NCI-H526 (cell line): Measurements from ENCODE around the gene GSS.
"Not testable (repeated sequence)": the region's sequence is repeated elsewhere in the genome, so short reads cannot be mapped to it uniquely, and the experiment has no call there.

Experiments
- DNase-seq, 2 experiments: peaks; one replicate each; lab custom pipeline; 2025; lab: John Stamatoyannopoulos, UW

Gene GSS

DNA sequence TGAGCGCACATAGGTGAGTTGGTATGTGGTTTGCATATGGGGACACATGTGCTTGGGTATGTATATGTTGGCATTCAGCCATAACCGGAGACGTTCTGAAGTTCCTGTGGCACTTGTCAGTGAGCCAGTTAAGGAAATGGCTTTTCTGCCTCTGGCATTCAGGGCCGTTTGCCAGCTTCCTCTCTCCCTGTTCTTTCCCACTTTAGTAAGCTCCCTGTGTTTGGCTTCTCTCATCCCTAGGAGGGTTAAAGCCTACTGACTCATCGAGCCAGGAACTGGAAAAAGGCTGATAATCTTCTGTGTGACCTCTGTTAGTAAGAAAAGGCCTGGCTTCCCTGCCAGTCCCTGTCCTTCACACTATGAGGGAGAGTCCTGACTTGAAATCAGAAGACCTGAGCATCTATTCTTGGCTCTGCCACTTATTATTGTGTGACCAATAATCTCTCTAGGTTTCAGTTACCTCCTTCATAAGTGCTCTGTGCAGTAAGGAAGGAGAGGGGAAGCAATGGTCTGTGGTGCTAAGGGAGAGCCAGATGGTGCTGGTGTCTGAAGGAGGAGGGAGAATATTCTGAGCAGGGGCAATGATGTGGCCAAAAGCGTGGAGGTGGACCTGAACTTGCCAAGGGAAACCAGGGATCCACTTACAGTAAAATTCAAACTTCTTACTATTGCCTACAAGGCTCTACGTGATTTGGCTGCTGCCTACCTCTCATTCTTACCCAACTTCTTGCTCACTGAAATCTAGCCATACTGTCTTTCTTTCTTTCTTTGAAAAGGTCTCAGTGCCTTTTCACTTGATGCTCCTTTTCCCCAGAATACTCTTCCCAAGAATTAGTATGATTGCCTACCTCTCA is 47.8 kb downstream of the GSS start:
- DNase-seq = peak; percentile 46 to 53

DNA sequence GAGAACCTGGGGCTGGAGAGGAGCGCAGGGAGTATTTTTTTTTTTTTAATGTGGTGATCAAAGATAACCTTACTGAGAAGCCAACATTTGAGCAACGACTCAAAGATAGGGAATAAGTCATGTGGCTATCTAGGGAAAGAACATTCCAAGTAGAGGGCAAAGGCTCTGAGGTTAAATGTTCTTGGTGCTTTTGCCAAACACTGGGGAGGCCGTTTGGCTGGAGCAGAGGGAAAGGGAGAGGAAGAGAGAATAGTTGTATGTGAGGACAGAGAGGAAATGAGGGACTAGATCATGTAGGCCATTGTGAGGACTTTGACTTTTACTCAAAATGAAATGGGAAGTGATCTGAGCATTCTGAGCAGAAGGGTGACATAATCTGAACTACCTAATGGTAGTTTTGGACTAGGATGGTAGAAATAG is 51.4 kb downstream of the GSS start:
- DNase-seq = no peak

DNA sequence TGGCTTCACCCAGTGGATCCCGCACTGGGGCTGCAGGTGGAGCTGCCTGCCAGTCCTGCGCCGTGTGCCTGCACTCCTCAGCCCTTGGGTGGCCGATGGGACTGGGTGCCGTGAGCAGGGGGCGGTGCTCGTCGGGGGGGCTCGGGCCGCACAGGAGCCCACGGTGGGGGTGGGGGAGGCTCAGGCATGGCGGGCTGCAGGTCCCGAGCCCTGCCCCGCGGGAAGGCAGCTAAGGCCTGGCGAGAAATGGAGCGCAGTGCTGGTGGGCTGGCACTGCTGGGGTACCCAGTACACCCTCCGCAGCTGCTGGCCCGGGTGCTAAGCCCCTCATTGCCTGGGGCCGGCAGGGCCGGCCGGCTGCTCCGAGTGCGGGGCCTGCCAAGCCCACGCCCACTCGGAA is 56.9 kb downstream of the GSS start:
- DNase-seq = not testable (repeated sequence)

DNA sequence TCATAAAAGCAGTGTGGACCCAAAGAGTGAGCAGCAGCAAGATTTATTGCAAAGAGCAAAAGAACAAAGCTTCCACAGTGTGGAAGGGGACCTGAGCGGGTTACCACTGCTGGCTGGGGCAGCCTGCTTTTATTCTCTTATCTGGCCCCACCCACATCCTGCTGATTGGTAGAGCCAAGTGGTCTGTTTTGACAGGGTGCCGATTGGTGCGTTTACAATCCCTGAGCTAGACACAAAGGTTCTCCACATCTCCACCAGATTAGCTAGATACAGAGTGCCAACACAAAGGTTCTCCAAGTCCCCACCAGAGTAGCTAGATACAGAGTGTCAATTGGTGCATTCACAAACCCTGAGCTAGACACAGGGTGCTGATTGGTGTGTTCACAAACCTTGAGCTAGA is 57.5 kb downstream of the GSS start:
- DNase-seq = not testable (repeated sequence)

DNA sequence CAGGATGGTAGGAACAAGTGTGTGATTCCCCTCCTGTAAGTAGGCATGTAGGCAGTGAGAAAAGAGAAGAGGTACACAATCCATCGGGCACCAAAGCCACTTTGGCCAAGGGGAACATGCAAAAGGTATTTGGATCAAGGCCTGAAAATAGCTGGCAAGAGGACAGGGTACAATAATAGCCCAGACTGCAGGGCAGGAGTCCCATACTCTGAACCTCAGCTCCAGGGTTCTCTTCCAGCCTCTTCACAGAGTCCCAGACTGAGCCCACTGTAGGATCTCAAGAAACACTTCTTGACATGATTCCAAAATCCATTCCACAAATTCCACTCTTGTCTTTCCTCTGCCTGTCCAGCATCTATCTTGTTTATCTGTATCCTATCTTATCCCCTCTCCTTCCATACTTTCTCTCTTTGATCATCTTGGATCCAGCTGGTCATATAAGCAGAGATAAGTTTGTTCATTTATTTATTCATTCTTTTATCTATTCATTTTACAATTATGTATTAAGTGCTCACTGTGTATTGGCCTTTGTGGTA is 59.5 kb downstream of the GSS start:
- no peak for DNase-seq

DNA sequence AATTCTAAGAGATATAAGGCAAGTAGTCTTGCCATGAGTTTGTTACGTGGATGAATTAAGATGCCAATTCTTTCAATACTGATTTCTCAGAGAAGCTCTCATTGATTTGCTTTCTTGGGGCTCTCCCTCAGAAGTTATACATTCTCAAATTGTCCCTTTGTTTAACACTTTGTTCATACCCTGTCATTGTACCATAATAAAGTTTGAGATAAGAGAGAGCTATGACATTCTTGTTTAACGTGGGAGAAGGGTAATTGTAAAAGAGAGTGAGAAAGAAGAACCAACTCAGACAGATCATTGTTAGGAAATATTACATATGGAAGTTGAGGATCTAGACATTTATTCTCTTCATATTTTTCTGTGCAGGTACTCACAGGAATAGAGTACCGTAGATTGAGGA is 60.1 kb downstream of the GSS start:
- DNase-seq = no peak

DNA sequence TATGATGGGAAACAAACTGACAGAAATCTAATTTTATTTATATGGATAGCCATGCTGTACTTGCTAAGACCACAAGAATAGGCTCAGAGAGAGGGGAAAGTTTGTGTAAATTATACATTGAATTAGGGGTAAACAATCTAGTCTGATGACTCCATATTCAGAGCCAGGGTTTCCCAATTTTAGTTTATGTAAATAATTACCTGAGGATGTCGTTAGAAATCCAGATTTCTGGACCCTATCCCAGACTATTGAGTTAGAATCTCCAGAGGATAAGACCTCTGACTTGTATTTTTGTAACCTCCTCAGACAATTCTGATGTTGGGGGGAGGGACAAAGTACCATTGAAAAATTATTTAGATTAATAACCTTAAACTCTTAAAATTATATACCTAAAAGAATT is 60.9 kb downstream of the GSS start:
- no peak for DNase-seq

DNA sequence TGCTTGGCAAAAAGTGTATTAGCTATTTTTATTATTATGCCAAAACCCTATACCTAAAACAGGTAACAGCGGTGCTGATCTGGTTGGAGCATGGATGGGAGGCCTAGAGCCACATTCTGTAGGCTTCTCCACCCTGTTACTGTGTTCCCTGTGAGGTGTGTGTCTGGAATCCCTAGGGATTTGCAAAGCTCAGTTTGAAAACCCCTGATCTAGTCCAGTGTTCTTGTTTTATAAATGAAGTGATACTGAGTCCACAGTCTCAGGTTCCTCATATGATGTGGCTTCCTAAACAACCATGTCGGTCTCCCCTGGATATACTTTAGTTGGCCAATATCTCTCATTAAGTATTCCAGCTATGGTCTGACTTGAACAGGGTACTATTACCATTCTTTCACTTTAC is 62.9 kb downstream of the GSS start:
- DNase-seq = no peak

DNA sequence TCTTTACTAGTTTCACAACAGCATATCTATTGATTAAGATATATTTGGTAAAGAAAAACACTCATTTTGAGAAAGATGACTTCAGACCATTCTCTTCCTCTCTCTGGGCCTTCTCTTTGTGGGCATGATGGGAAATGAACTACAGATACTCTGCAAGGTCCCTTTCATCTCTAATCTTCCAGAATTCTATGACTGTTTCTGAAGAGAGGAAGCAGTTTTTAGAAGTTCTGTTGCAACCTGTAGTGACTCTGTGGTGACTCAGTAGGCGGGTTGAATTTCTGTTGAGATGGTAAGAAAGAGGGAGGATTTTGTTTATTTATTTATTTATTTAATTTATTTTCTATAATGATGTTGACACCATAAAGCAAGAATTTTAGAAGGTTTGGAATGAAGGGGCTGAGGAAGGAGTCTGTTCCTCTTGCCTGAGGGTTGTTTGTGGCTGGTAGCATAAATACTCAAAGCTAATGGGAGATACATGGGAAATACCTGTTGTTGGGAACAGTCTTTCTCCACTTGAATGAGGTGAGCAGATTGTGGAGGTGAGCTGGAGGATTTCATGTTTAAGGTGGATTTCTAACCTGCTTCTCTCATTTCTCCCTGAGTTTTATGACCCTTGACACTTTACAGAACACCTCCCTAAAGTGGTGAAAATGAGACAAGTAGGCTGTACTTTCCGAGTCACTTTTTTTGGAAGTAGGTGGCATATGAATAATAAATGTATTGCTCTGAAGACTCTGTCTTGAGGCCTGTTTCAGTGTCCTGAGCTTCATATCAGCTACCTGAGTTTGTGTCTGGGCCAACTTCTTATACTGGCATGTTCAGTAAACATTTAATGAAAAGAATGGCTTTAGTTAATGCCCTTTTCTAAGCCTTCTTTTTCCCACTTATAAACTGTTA is 64.2 kb downstream of the GSS start:
- no peak for DNase-seq

DNA sequence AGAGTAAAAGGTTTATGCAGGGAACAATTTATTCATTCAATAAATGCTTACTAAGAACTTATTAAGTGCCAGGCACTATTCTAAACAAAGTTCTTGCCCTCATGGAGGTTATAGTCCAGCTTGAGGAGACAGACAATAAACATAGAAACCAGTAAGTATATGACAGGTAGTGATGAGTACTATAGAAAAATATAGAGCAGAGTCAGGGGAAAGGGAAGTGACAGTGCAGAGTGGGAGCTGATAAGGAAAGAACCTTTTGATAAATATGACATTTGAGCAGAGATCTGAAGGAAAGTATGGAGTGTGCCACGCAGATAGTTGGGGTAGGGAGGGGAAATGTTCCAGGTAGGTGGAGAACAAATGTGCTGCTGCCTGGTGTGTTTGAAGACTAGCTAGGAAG is 67.1 kb downstream of the GSS start:
- no peak for DNase-seq

DNA sequence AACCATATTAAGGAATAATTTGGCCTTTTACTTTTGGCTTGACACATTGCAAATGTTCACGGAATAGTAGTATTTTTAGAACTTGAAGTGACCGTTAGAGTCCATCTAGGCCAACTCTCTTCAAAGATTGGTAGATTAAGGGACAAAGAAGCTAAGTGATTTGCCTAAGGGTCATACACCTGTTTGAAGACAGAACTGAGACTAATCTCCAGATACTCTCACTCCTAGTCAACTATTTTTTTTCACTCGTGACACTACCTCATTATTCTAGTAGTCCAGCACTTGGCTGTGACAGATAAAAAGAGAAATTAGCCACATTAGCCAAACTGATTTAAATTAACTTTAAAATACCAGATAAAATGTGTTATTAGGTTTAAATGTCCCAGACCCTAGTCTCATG is 68.6 kb downstream of the GSS start:
- DNase-seq = no peak

DNA sequence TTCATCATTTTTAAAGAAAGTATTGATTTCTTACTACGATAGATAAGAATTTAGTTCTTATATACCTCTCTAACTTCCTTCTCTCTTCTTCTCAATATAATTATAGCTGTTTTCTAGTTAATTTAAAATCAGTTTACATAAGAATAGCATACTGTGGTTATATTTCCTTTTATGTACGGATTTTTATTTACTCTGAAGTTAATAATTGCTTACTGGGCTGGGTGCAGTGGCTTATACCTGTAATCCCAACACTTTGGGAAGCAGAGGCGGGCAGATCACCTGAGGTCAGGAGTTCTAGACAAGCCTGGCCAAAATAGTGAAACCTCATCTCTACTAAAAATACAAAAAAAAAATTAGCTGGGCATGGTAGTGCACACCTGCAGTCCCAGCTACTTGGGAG is 69.5 kb downstream of the GSS start:
- DNase-seq = no peak

DNA sequence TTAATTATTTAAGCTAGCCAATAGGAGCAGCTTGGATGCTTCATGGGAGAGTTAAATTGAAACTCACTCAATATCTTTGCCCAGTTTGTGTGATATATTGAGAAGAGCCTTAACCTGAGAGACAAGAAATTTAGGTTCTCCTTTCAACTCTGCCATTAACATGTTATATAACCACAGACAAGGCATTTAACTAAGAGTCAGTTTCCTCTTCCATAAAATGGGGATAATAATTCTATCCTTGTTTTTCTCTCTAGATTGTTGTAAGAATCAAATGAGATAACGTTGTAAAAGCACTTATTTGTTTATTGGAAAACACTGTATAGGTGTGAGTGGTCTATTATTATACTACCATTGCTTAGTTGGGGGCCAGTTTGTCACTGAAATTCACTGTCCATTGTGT is 71.3 kb downstream of the GSS start:
- no peak for DNase-seq

DNA sequence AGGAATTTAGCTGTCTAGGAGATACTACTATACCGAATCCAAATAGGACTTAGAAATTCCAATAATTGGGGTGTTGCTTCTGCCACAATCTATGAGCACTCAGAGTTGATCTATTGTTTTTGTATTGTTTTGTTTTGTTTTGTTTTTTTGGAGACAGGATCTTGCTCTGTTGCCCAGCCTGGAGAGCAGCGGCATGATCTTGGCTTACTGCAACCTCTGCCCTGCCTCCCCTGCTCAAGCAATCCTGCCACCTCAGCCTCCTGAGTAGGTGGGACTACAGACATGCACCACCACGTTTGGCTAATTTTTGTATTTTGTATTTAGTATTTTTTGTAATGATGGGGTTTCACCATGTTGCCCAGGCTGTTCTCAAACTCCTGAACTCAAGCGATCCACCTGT is 71.8 kb downstream of the GSS start:
- DNase-seq = no peak

DNA sequence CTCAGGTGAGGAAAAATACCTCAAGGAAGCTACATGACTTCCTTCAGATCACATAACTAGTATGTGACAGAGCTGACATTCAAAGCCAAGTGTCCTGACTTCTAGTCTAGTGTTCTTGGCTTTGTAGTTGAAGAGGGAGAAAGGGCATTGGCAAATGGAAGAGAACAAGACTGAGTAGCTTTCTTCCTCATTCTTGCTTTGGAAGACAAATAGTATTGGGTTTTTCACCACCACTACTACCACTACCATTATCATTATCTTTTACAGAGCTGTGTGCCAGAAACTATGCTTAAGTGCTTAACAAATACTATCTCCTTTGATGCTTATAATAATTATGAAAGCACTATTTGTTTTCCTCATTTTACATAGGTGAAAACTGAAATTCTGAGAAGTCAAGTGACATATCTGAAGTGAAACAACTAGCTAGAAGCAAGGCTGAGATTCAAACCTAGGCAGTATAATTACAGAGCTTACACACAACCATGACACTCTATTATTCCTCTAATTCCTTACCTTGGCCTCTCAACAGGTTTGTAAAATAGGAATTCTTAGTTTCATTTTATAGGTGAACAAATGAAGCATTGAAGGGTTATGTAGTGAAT is 72.4 kb downstream of the GSS start:
- no peak for DNase-seq

DNA sequence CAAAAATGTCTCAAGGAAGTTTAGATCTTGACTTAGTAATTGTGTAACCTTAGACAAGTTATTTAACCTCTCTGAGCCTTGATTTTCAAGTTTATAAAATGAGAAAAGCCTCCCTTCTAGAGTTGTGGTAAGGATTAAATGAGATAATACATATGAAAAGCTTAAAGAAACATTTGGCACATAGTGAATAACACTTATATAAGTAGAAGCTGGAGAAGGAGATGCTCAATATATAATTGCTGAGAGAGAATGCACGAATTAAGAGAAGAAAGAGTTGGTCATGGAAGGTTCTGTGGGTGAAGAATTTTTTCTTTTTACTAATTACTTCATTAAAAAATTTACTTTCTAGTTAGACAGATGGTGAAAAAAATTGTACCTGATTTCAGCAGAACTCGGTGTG is 73.9 kb downstream of the GSS start:
- no peak for DNase-seq

DNA sequence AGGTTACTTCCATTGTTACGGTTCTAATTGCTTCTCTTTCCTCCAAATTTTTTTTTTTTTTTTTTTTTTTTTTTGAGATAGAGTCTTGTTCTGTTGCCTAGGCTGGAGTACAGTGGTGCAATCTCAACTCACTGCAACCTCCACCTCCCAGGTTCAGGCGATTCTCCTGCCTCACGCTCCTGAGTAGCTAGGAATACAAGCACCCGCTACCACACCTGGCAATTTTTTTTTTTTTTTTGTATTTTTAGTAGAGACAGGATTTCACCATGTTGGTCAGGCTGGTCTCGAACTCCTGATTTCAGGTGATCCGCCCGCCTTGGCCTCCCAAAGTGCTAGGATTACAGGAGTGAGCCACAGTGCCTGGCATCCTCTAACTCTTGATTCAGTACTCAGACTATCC is 74.6 kb downstream of the GSS start:
- DNase-seq = not testable (repeated sequence)

DNA sequence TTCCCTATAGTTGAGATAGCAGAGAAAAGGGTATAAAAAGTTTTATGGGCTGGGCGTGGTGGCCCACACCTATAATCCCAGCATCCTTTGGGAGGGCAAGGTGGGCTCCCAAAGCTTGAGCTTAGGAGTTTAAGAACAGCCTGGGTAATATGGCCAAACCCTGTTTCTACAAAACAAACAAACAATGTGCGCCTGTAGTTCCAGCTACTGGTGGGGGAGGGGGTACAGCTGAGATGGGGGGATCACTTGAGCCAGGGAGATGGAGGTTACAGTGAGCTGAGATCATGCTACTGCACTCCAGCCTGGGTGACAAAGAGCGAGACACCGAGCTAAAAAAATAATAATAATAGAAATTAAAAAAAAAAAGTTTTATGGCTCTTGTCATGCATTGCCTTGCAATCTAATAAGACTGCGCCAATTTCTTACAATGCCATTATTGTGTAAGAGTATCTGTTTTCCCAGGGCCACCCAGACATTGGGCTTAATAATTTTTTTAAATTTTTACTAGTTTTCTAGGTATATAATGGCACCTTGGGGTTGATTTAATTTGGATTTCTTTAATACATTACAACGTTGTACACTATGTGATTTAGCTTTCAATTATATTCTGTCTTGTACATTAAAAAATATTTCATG is 75.3 kb downstream of the GSS start:
- no peak for DNase-seq
